Measurements from ENCODE around the gene PNCK.

GRCh38 chrX:153638041-153638371, 35.6 kb downstream of the PNCK start:
- TF ChIP-seq CTCF (conservative IDR thresholded peaks at IDR 0.05 in 1 of 2, IDR thresholded peaks at IDR 0.05 in 1 of 2; ENCODE audit: extremely low read depth in 1 of 2, insufficient read depth in 1 of 2, low read depth in 1 of 2, low read length in 2 of 2) (no peak), EZH2 (IDR thresholded peaks at IDR 0.05; ENCODE audit: borderline replicate concordance, low read length) (no peak)

All from mammary epithelial cell (primary cell).